Spinal cord (tissue), 10 donors: ENCODE results near the gene USP33. TPM values are rescaled to one million over a fixed set of nuclear protein-coding genes. Genes with fewer than 3 reads are reported as not detected.
A peak's percentile ranks its signal among the peaks of the same experiment; 100 is the strongest.
"Not testable (repeated sequence)": the region's sequence is repeated elsewhere in the genome, so short reads cannot be mapped to it uniquely, and the experiment has no call there.

Experiments
- DNase-seq, 6 donors: peaks; one replicate each; pipeline versions ENCODE4 v3.0.0 to v3.0.0-alpha.2; 2013 to 2015; ENCODE audit warnings: low spot score in 6 of 6, low read depth in 4 of 6
- H3K27ac ChIP-seq: one replicate; pipeline ENCODE4 v1.5.1; 2013; ENCODE audit warnings: low read depth, low read length, control low read depth
- H3K27me3 ChIP-seq: one replicate; pipeline ENCODE4 v1.6.1; 2013; ENCODE audit warnings: low read length; ENCODE audit not compliant: control insufficient read depth, insufficient read depth
- H3K36me3 ChIP-seq: one replicate; pipeline ENCODE4 v1.6.1; 2013; ENCODE audit warnings: low read length; ENCODE audit not compliant: control insufficient read depth, insufficient read depth
- H3K4me1 ChIP-seq: one replicate; pipeline ENCODE4 v1.6.1; 2013; ENCODE audit warnings: low read length; ENCODE audit not compliant: control insufficient read depth, insufficient read depth
- H3K4me3 ChIP-seq: one replicate; pipeline ENCODE4 v1.5.1; 2013; ENCODE audit warnings: low read depth, low read length, control low read depth
- H3K9me3 ChIP-seq: one replicate; pipeline ENCODE4 v1.6.1; 2013; ENCODE audit warnings: low read length; ENCODE audit not compliant: control insufficient read depth, insufficient read depth
- WGBS: methylation state at CpG from one replicate; pipeline ENCODE4 v1.1.5; 2013; ENCODE audit warnings: missing lambda C conversion rate; ENCODE audit not compliant: insufficient coverage; 5-methylcytosine and 5-hydroxymethylcytosine counted together
- long read RNA-seq, 4 donors: transcript quantifications; one replicate each; lab custom pipeline, GENCODE V29; 2026
- polyA plus RNA-seq, 2 donors: library from polyadenylated mRNA; unstranded; fragments of 120-200 nt; gene quantifications; one replicate each; pipeline ENCODE4 v1.2.1, GENCODE V29; 2013; ENCODE audit not compliant: insufficient read length in 2 of 2
- total RNA-seq, 2 donors: library from RNA; depleted of rRNA in 1 of 2; stranded (reverse); fragments of 120-200 nt in 1 of 2; fragments of >200 nt in 1 of 2; gene quantifications; one replicate each; pipeline versions ENCODE4 v1.2.3 to v1.2.4, GENCODE V29; 2013 to 2014
- donor health status: healthy.

Gene USP33
- total RNA-seq (100 to 1,000 TPM in 1 of 2 donors, 10 to 100 TPM in 1; 96.5 to 207 TPM), polyA plus RNA-seq (10 to 100 TPM; 85.2 to 97.2 TPM)
- long read RNA-seq, donor 1, full-length matches to known transcripts: 5 of 22 reads
- long read RNA-seq, donor 1, partial matches to known transcripts: 17 of 22 reads
- long read RNA-seq, donor 1, other reads (novel, unspliced or antisense): 0 of 22 reads
- long read RNA-seq, donor 2, partial matches to known transcripts: 12 of 12 reads
- long read RNA-seq, donor 2, other reads (novel, unspliced or antisense): 0 of 12 reads
- long read RNA-seq, donor 3, full-length matches to known transcripts: 1 of 9 reads
- long read RNA-seq, donor 3, partial matches to known transcripts: 8 of 9 reads
- long read RNA-seq, donor 3, other reads (novel, unspliced or antisense): 0 of 9 reads
- long read RNA-seq, donor 4, partial matches to known transcripts: 11 of 15 reads
- long read RNA-seq, donor 4, other reads (novel, unspliced or antisense): 0 of 15 reads

DNA sequence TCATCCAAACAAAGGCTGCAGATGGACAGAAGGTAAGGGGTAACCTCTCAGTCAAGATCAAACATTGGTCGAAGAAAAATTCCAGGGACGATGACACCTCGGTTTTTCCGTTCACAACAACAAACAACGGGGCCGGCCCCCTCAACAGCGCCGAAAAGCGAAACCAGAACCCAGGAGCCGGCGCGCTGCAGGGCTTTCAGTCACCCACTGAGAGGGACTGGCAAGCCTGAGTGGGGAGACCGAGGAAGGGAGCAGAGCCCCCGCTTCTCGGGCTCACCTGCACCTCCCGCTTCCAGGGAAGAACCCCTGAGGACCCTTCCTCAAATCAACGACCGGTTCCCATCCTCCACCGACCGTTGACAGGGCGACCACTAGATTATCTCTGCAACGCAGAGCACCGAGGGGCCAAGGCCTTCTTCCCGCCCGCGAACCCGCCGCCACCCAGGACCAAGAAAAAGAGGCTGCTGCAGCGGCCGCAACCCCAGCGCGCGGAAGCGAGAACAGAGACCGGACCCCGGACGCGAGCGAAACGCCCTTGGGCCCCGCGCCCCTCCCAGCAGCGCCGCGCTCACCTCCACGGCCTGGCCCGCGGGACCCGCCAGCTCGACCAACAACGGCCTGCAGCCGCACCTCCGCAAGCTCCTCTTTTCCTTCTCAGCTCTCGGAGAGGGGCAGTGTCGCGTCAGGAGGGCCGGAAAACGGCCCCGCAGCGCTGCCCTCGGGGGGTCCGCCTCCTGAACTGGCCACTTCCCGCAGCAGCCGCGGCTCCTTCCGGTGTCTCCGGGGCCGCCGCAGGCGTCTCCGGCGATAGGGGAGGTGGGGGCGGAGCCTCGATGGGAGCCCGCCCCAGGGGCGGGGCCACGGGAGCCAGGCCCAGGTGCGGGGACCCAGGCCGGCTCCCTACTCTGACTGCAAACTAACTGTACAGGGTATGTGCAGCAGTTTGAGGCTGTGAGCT, at the start of gene USP33:
USP33 (minus strand) TSS at position 782 of the 958 bp plus-strand sequence. CDS start 18,155 bp downstream, outside the sequence.
- Histone ChIP-seq H3K4me1 (peaks cover 6% of the 10 kb centered on the region), H3K36me3 (no peaks in the 10 kb centered on the region), H3K4me3 (peak within 1 kb of the TSS; percentile 83), H3K27ac (peak within 1 kb of the TSS; percentile 86), H3K27me3 (no peaks in the 10 kb centered on the region), H3K9me3 (no peaks in the 10 kb centered on the region)
- peak; percentile 44 to 95 (median 78) for DNase-seq
- WGBS: under 1% methylated on average over 72 of the region's 79 CpGs

DNA sequence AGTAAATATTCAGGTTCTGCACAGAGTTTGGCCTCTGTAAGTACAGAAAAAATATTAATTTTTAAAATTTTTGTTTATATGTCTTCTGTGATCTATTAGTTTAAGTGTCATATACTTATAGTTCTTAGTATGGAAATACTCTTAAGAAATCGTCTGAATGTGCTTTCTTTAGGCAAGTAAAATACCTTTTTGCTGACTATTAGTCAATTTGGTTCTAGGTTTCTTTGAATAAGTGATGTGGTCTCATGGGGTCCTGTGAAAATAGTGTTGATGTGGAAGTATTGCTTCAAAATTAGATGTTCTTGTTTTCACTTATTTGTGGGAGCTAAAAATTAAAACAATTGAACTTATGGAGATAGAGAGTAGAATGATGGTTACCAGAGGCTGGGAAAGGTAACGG, 43.7 kb upstream of the USP33 start:
- no peak overlapping the region for H3K27ac ChIP-seq
- no CpG with 5 or more reads among the region's 2 CpGs for WGBS
- no peaks in the 10 kb centered on the region for H3K4me1 ChIP-seq
- H3K9me3 ChIP-seq: no peaks in the 10 kb centered on the region
- H3K27me3 ChIP-seq: no peaks in the 10 kb centered on the region
- H3K36me3 ChIP-seq: peaks cover 13% of the 10 kb centered on the region
- no peak overlapping the region for H3K4me3 ChIP-seq
- no peak for DNase-seq

- no CpG with 5 or more reads among the region's 2 CpGs for WGBS
- Histone ChIP-seq H3K9me3 (no peaks in the 10 kb centered on the region), H3K27me3 (no peaks in the 10 kb centered on the region), H3K36me3 (peaks cover 5% of the 10 kb centered on the region), H3K4me1 (no peaks in the 10 kb centered on the region), H3K4me3 (no peak overlapping the region), H3K27ac (no peak overlapping the region)
- DNase-seq: no peak
Measured at GRCh38 chr1:77802026-77802425, 42.4 kb upstream of the USP33 start.

DNA sequence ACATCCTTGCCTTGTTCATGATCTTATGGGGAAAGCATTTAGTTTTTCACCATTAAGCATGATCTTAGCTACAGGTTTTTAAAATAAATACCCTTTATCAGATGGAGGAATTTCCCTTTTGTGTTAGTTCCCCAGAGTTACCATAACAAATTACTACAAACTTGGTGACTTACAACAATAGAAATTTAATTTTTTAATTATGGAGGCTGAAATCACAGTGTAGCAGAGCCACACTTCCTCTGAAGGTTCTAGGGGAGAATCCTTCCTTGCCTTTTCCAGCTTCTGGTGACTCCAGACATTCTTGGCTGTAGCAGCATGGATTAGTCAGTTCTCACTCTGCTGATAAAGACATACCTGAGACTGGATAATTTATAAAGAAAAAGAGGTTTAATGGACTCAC, 38.3 kb upstream of the USP33 start:
- no peak overlapping the region for H3K4me3 ChIP-seq

DNA sequence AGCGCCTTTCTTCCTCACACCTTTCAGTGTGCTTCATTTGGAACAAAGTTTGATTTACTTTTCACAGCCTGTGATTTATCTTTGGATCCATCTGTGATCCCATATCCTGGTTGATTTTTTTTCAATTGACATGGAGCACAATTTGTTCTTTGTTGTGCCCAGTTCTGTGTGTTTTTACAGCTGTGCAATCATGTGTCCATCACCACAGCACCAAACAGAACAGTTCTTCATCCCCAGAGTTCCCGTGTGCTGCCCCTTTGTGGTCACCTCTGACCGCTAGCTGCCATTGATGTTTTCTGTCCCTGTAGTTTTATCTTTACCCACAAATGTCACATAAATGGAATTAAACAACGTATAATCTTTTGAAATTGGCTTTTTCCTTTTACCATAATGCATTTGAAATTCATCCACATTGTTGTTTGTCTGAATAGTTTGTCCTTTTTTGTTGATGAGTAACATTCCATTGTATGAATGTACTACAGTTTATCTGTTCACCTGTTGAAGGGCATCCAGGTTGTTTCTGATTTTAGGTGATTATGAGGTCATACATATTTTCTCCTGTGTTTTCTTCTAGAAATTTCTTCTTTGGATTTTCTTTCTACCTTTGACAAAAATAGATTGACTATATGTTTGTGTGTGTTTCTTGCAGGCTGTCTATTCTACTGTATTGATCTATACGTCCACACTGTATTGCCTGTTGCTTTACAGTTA, 37.2 kb upstream of the USP33 start:
- no peak overlapping the region for H3K4me3 ChIP-seq
- H3K9me3 ChIP-seq: no peaks in the 10 kb centered on the region
- 48% methylated on average over 2 of the region's 5 CpGs for WGBS
- H3K27me3 ChIP-seq: no peaks in the 10 kb centered on the region
- H3K36me3 ChIP-seq: peaks cover 14% of the 10 kb centered on the region
- H3K27ac ChIP-seq: no peak overlapping the region
- DNase-seq: peak in 2 of 6 donors; percentile 3 to 20
- H3K4me1 ChIP-seq: no peaks in the 10 kb centered on the region

More for the DNA sequence above, 38.3 kb upstream of the USP33 start:
- DNase-seq: no peak
- Histone ChIP-seq H3K27me3 (no peaks in the 10 kb centered on the region), H3K9me3 (no peaks in the 10 kb centered on the region), H3K27ac (no peak overlapping the region), H3K4me1 (no peaks in the 10 kb centered on the region), H3K36me3 (peaks cover 9% of the 10 kb centered on the region)

- WGBS: 86% methylated on average over 1 of the region's 3 CpGs
Measured at GRCh38 chr1:77794550-77794949, 34.9 kb upstream of the USP33 start.

GRCh38 chr1:77786093-77786741, 26.6 kb upstream of the USP33 start:
- 100% methylated on average over 1 of the region's 2 CpGs for whole genome bisulfite sequencing
- peaks cover 29% of the 10 kb centered on the region for H3K36me3 ChIP-seq
- H3K4me1 ChIP-seq, H3K27me3 ChIP-seq, DNase-seq, H3K9me3 ChIP-seq, H3K27ac ChIP-seq, H3K4me3 ChIP-seq: not testable (repeated sequence)

More at GRCh38 chr1:77794550-77794949, 34.9 kb upstream of the USP33 start:
- H3K27me3 ChIP-seq: no peaks in the 10 kb centered on the region
- H3K4me3 ChIP-seq: no peak overlapping the region
- H3K36me3 ChIP-seq: peaks cover 21% of the 10 kb centered on the region
- DNase-seq: no peak
- no peaks in the 10 kb centered on the region for H3K4me1 ChIP-seq
- H3K9me3 ChIP-seq: no peaks in the 10 kb centered on the region
- no peak overlapping the region for H3K27ac ChIP-seq

DNA sequence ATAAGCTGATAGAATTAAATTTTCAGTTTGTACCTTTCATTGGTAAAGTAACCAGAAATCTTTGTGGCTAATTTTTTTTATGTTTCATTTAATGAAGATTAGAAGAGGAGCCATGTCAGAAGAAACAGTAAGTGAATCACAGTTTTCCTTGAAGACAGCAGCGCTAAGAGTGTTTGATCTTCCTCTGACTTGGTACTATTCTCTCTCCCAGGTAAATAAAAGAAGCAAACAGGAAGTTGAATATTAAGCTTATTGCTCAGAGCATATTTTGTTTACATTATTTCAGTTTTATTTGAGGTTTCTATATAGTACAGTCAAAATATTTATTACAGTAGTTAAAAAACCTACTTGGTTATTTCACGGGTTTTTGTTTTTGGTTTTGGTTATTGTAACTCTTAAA, 23.5 kb upstream of the USP33 start:
- Histone ChIP-seq H3K4me3 (no peak overlapping the region), H3K27me3 (no peaks in the 10 kb centered on the region), H3K4me1 (peaks cover 3% of the 10 kb centered on the region), H3K9me3 (no peaks in the 10 kb centered on the region), H3K27ac (no peak overlapping the region), H3K36me3 (peaks cover 17% of the 10 kb centered on the region)
- WGBS: no CpG with 5 or more reads among the region's 2 CpGs
- DNase-seq: no peak

GRCh38 chr1:77781683-77782082, 22.0 kb upstream of the USP33 start:
- H3K36me3 ChIP-seq: peaks cover 10% of the 10 kb centered on the region
- DNase-seq: no peak
- no peaks in the 10 kb centered on the region for H3K9me3 ChIP-seq
- WGBS: no CpG with 5 or more reads among the region's 1 CpG
- H3K27me3 ChIP-seq: no peaks in the 10 kb centered on the region
- no peak overlapping the region for H3K27ac ChIP-seq
- peaks cover 3% of the 10 kb centered on the region for H3K4me1 ChIP-seq
- H3K4me3 ChIP-seq: no peak overlapping the region
